Frontal cortex (tissue), 4 donors: ENCODE measurements around the gene ABCC6. TPM values are rescaled to one million over a fixed set of nuclear protein-coding genes. Genes with fewer than 3 reads are reported as not detected.
A peak's percentile ranks its signal among the peaks of the same experiment; 100 is the strongest.

ENCODE experiments used
- DNase-seq, 2 donors: peaks; one replicate each; pipeline ENCODE4 v3.0.0; 2012; ENCODE audit warnings: low spot score in 2 of 2
- FAIRE-seq: peaks from 2 replicates; lab custom pipeline; 2012; peaks lifted over from hg19 to GRCh38; lab: Jason Lieb, UNC
- total RNA-seq: library from RNA; depleted of rRNA; stranded (reverse); fragments of >200 nt; gene quantifications from one replicate; pipeline ENCODE4 v1.2.3, GENCODE V29; 2014
- donor health status: control.
- donor health status: control.
- donor health status: control.

The ABCC6 gene
- total RNA-seq, 1 donor from 2014 or later = 0.41 TPM

DNA sequence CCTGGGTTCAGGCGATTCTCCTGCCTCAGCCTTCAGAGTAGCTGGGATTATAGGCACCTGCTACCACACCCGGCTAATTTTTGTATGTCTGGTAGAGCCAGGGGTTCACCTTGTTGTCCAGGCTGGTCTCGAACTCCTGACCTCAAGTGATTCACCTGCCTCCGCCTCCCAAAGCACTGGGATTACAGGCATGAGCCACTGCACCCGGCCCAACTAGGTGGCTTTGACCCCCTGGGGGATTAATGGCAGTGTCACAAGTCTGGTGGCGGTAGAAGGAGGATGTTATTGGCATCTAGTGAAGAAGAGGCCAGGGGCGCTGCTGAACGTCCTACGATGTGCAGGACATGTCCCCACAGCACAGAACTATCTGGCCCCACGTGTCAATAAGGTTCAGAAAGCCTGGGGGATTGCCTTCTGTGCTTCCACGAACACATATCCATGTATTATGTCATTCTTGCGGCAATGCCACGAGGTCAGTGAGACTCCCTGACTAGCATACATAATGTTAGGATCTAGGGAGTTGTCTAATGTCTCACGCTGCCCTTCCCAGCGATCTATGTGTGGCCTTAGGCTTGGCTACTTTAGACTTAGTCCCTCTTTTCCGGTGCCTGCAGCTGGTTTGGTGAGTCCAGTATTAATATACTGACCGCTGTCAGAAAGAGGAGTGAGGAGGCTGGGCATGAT, 75.8 kb downstream of the ABCC6 start:
- FAIRE-seq (no peak), DNase-seq (no peak)

DNA sequence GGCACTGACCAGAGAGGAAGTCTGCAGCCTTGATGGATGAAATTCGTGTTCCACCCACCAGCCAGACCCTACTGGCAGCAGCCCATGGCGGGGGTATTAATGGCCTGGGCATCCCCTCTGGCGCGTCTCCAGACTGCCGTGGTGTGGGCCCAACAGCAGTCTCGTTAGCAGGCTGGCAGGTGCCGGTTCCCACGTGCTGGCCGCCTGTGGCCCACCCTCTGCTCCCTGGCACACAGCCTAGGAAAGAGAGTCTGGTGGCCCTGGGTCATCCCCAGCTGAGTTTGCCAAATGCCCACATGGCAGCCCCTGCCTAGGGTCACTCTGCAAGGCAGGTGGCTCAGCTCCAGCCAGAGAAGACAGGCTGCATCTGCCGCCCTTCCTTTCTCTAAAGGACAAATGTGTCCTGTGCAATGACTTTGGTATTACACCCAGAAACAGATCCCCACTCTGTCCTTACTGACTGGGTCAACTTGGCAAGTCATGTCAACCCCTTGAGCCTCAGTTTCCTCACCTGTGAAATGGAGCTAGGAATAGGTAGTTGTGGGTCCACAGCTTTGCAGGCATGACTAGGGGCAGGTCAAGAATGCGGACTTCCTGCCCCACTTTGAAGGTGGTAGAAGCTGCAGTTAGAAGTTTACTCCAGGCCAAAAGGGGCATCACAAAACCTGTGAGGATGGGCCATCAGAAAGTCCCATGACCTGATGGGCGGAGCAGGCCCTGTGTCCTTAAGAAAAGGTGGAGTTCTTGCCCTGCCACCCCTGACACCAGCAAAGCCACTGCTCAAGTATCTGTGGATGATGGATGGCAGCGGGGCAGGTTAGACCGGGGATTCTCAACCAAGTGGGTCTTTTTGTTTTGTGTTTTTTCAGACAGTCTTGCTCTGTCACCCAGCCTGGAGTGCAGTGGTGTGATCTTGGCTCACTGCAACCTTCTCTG, 76.6 kb downstream of the ABCC6 start:
- no peak for DNase-seq
- no peak for FAIRE-seq

DNA sequence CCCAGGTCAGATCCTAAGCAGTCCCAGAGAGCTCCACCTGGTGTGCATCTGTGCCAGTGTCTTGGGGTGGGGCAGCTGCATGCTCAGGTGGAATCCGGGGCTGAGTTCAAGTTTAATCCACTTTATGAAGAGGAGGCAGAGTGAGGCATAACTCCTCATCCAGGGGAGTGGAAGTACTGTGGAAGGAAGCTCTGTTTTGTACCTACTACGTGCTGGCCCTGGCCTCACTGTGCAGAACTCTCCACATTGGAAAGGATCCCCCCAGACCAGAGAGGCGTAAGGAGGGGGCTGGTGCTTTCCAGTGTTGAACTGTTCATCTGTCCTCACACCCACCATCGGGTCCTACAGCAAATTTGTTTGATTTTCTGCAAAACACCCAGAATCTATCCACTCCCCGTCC, 78.0 kb downstream of the ABCC6 start:
- no peak for FAIRE-seq
- no peak for DNase-seq

DNA sequence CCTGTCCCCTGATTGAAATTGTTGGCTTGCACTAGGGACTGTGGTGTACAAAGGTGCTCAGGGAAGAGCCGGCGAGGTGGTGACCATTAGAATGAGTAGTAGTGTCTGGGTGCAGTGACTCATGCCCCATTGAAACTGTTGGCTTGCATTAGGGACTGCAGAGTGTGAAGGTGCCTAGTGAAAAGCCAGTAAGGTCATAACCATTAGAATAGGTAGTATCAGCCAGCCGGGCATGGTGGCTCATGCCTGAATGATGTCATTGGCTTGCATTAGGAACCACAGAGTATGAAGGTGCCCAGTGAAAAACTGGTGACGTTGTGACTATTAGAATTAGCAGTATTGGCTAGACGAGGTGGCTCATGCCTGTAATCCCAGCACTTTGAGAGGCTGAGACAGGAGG, 78.9 kb downstream of the ABCC6 start:
- DNase-seq (no peak), FAIRE-seq (no peak)

DNA sequence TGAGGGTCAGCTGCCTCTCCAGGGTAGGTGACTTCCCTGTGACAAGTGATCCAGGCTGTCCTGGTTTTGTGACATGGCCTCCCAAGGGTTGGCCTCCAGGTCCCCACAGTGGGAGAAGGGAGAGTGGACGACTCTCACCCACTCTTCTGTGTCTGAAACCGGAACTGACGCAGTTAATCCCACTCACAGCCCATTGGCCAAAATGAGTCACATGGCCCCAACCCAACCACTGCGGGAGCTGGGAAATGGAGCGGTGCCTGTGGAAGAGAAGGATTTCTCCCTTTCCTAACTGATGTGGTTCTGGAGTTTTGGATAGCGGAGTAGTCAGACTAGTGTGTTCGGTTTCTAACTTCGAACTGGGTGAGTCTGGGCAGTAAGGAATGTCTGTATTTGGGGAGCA, 79.4 kb downstream of the ABCC6 start:
- no peak for FAIRE-seq

DNA sequence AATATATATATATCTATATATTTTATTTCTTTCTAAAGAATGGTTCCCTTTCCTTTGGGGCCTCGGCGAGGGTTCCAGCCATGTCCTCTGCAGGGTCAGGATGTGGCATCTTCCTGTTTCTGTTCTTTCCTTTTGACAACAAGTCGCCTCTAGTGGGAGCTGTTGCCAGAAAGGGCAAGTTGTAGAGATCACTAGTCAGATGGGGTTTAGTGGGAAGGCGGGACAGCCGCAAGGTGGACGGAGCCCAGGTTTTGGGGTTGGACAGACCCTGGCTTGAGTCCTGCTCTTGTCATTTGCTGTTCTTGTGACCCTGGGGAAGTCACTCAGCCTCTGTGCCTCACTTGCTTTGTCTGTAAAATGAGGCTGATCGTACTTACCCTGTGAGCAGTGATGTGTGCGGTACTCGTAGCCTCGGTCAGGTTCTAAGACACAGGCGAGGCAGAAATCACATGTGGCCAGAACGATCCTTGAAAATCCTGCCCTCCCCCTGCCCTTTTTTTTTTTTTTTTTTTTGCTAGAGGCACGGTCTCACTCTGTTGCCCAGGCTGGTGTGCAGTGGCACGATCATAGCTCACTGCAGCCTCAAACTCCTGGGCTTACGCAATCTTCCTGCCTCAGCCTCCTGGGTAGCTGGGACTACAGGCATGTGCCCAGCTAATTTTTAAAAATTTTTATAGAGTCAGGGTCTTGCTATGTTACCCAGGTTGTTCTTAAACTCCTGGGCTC, 80.1 kb downstream of the ABCC6 start:
- FAIRE-seq (no peak), DNase-seq (no peak)

More for the DNA sequence above, 79.4 kb downstream of the ABCC6 start:
- no peak for DNase-seq

DNA sequence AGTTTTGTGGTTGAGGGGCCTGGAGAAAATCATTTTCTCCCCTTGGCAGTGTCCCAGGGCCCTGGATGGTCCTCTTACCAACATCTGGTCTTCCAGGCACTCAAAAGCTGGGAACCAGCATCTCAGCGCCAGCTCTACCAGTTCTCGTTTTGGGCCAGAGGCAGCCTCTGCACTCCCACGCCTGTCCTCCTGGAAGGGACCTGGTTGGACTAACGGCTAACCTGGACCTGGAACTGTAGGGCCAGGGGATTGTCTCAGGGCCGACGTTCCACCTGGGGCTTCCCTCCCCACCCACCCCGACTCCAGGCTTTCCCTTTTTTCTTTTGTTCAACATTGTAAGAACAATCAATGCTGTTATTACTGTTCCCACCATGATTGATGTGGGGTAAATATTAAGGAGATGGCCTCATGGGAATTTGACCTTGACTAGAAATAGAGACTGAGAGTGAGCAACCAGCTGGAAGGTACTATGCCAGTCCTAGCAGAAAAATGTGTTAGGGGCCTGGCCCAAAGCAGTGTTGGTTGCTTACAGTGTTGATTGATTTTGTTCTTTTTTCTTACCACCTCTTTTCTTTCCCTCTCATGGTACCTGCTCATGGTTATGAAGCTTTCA, 81.4 kb downstream of the ABCC6 start:
- DNase-seq = no peak
- no peak for FAIRE-seq

DNA sequence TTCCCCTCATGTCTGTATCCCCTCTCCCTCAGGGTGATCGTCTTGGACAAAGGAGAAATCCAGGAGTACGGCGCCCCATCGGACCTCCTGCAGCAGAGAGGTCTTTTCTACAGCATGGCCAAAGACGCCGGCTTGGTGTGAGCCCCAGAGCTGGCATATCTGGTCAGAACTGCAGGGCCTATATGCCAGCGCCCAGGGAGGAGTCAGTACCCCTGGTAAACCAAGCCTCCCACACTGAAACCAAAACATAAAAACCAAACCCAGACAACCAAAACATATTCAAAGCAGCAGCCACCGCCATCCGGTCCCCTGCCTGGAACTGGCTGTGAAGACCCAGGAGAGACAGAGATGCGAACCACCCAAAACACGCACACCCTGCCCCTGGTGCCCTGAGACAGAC, 82.2 kb downstream of the ABCC6 start:
- DNase-seq = no peak
- FAIRE-seq = no peak

DNA sequence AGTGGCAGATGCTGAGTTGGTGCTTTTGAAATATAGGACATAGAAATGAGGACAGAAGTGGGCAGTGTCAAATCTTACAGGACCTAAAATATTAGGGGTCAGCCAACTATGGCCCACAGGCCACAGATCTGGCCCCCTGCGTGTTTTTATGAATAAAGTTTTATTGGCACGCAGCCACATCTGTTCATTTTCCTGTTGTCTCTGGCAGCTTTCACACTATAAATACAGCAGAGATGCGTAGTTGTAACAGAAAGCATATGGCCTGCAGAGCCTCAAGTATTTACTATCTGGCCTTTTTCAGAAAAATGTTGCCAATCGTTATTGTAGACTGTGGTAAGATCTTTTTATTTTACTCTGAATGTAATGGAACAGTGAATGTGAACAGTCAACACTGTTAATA, 82.8 kb downstream of the ABCC6 start:
- DNase-seq = no peak
- no peak for FAIRE-seq

DNA sequence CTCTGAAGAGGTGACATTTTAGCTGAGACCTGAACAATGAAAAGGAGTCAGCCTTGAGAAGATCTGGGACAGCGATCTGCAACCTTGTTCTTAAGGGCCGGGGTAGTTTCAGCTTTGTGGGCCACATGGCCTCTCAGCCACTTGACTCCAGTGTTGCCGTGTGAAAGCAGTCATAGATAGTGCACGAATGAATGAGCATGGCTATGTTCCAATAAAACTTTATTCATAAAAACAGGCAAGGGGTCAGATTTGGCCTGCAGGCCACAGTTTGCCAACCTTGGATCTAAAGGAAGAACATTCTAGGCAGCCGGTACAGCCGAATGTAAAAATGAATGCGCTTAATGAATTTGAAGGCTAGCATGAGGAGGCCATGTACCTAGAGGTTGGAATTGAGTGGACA, 83.5 kb downstream of the ABCC6 start:
- DNase-seq (no peak), FAIRE-seq (no peak)

DNA sequence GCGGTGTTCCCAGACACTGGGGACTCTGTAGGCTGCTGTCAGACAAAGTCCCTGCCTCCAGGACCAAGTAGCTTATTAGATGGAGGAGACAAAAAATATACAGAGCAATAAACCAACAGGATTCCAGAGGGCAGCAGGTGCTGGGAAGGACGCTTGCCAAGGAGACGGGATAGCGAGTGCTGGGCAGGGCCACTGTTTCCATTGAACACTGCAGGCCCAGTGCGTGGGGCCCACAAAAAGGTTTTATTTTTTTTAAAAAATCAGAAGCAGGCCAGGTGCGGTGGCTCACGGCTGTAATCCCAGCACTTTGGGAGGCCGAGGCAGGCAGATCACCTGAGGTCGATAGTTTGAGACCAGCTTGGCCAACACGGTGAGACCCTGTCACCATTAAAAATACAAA, 84.2 kb downstream of the ABCC6 start:
- DNase-seq (no peak), FAIRE-seq (no peak)

DNA sequence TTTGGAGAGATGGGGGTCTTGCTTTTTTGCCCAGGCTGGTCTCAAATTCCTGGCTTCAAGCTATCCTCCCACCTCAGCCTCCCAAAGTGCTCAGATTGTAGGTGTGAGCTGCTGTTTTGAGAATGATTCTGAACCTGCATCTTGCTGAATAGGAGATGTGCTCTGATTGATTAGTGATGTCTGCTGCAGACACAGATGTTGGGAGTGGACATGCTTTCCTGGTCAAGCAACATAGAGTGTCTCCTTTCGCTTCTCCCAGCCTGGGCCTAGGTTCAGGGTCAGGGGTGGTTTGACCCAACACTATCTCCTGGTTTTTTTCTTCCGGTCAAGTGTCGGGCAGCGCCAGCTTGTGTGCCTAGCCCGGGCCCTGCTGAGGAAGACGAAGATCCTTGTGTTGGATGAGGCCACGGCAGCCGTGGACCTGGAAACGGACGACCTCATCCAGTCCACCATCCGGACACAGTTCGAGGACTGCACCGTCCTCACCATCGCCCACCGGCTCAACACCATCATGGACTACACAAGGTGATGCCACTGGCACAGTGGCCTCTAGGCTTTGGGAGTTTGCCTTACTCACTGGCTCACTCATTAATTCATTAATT, 85.2 kb downstream of the ABCC6 start:
- FAIRE-seq = no peak
- no peak for DNase-seq

DNA sequence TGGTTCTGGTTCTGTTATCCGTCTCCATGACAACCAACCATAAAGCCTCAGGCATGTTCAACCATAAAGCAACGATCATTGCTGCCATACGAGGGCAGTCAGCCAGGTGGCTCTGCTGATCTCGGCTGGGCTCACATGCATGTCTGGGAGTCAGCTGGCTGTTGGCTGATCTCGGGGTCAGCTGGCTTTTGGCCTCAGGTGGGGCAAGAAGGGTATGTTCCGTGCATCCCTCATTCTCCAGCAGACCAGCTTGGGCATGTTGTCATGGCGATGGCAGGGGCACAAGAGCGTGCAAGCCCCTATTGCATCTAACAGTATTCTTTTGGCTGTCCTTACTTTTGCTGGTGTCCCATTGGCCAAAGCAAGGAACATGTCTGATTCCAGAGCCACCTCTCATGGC, 86.2 kb downstream of the ABCC6 start:
- no peak for FAIRE-seq
- DNase-seq = no peak

DNA sequence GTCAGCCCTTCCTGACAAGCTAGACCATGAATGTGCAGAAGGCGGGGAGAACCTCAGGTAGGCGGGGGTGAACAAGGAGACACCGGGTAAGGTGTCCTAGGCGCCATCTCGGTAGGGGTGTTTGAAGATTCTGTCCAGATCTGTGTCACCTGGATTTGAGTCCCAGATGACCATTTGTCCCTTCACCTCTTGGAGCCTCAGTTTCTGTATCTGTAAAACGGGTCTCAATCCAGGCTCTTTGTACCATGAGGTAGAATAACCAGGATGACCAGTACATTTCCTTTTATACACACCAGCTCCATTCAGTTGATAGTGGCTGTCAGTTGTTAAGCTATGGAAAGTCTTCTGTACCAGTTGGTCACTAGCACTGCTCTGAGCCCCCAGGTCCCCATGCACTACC, 86.7 kb downstream of the ABCC6 start:
- DNase-seq = no peak
- FAIRE-seq = no peak

DNA sequence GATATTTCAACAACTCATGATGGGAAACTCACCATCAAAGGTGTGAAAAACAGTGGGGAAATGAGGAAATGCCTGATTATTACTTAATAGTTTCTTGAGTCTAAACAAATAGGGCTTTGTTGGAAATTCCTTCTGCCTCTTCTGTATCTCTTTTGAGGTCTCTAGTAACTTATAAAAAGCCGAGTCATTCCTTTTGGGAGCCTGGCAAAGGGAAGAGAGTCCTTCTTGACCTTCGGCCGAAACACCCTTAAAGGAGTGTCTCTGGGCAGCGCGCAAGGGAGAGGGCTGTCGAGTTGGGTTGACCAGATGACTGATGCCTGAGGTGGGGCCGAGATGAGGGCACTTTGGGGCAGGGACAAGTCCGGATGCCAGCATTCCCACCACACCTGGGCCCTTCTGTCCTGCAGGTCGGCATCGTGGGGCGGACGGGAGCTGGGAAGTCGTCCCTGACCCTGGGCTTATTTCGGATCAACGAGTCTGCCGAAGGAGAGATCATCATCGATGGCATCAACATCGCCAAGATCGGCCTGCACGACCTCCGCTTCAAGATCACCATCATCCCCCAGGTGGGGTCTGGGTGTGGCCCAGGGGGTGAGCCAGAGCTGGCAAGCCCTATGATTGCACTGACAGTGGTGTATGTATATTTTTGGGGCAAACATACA, 89.2 kb downstream of the ABCC6 start:
- FAIRE-seq = no peak
- no peak for DNase-seq

DNA sequence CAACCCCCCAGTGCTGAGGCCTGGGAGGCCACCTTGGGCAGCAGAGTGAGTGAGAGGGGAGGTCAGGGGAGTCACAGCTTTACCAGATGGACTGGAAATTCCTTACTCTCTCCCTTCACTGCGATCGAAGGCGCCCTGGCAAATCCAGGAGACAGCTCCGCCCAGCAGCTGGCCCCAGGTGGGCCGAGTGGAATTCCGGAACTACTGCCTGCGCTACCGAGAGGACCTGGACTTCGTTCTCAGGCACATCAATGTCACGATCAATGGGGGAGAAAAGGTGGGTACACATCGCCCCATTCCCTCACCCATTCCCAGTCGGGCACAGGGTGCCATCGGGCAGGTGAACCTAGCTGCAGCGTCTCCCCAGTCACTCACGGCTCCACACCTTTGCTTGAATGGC, 91.6 kb downstream of the ABCC6 start:
- FAIRE-seq (no peak), DNase-seq (no peak)

DNA sequence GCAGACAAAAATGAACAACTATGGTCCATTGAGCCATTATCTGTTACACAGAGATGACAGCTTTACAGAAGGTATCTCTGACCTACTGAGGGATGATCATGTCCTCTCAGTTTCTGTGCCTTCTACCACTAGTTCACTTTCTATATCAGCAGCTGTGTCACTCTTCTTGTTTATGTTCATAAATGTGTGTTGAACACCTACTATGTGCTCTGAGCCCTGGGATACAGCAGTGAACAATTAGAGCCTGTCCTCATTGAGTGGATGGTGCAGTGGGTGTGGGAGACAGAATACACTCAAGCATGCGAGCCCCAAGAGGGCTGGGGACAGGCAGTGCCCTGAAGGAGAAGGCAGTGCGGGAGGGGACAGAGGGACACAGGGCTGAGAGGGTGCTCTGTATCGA, 92.1 kb downstream of the ABCC6 start:
- no peak for DNase-seq
- FAIRE-seq = no peak

DNA sequence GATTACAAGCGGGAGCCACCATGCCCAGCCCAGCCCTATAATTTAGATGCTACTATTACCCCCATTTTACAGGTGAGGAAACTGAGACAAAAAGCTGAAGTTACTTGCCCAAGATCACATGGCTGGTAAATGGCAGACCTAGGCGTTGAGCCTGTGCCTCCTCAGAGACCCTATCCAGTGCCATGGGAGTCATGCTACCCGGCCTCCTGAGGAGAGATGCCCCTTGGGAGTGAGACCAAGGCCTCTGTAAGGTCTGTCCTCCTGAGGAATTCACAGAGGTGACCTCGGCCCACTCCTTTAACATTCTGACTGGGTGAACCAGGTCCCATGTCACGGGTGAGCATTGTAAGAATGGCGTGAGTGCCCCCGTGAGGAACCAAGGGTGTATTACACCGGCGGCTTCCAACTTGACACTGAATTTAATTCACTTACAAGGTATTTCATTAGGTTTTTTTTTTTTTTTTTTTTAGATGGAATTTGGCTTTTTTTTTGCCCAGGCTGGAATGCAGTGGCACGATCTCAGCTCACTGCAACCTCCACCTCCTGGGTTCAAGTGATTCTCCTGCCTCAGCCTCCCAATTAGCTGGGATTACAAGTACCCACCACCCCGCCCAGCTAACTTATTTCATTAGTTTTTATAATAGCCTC, 95.7 kb downstream of the ABCC6 start:
- peak in 1 of 2 donors; percentile 76 for DNase-seq
- FAIRE-seq = no peak

DNA sequence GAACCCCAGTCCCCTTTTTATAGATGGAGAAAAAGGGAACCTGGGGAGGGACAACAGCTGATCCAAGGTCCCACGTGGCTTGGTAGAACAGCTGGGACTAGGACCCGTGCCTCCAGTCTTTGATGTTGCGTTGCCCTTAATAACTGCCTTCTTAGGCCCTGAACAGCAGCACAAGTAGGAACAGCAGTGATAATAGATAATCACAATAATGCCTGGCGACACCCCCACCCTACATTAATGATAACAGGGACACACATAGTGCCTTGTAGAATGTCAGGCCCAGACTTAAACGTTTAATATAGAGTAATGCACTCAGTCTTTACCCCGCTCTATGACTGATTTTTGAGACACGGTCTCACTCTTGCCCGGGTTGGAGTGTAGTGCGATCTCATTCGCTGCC, 96.4 kb downstream of the ABCC6 start:
- DNase-seq (no peak), FAIRE-seq (no peak)
